GDM1 (cell line): ENCODE data around the gene SH3RF1.

Source experiments
- DNase-seq: peaks from one replicate; lab custom pipeline; 2025; lab: John Stamatoyannopoulos, UW

SH3RF1 gene

GRCh38 chr4:169163495-169163894, 107.3 kb downstream of the SH3RF1 start:
- no peak for DNase-seq

DNA sequence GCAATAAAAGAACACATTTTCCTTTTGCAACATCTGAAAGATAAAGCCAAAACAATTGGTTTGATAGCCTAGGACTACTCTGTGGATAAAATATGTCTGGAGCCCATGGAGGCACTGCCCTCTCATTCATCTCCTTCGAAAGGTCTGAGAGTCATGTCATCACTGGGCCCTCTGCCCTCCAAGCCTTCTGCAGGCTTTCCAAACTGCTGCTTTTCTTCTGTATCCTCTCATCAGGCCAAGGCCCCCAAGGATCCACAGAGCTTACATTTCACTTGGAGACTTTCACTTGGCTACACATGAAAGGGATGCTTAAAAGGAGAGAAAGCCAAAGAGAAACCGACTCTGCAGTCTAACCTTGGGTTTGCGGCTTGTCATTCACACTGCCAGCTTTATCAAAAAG, 109.9 kb downstream of the SH3RF1 start:
- DNase-seq: no peak

DNA sequence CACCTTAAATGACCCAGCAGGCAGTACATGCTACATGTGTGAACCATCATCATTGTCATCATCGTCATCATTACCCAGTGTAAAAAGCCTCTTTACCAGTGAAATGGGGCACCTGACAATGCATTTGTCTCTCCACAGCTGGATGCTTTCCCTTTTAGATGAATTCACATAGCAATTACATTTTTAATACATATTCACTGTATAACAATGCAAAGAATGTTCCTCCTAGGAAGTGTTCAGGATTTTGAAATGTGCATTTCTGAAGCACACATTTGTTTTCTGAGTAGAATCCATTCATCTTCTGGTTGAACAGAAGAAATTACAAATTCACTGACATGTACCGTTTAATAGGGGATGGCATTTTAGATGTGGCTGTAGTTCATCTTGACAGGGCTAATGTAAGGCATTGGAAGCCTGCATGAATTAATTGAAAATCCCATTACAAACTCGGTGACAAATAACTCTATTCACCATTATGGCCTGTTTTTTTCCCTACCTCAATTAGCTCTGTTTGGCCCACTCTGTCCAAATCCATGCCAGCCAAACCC, 111.1 kb downstream of the SH3RF1 start:
- DNase-seq: no peak

DNA sequence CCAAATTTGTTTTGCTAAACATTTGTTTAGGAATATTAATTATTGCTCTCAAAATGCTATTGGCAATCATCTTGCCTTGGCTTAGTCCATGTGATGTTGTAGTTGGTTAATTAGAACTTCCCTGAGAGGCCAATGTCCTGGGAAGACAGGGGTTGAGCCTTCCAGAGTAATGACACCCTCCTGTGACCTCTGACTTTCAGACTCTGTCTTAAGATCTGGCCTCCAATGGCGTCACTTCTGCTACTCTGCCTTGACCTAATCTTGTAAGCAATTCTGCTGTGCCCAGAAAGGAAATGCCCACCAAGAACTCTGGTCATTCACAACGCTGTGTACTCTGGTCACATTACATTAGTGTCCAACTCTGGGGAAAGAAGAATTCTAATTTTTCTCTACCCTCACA, 111.9 kb downstream of the SH3RF1 start:
- DNase-seq: no peak

- DNase-seq: no peak
These were observed 112.7 kb downstream of the SH3RF1 start for GRCh38 chr4:169158046-169158445.

- no peak for DNase-seq
These were observed 114.4 kb downstream of the SH3RF1 start for GRCh38 chr4:169156392-169156791.

GRCh38 chr4:169154121-169154520, 116.6 kb downstream of the SH3RF1 start:
- no peak for DNase-seq

- DNase-seq: no peak
These were observed 117.2 kb downstream of the SH3RF1 start for GRCh38 chr4:169153481-169154087.

- no peak for DNase-seq
These were observed 117.9 kb downstream of the SH3RF1 start for GRCh38 chr4:169152899-169153298.

- no peak for DNase-seq
These were observed 118.7 kb downstream of the SH3RF1 start for GRCh38 chr4:169152098-169152497.

GRCh38 chr4:169151671-169152070, 119.1 kb downstream of the SH3RF1 start:
- no peak for DNase-seq

DNA sequence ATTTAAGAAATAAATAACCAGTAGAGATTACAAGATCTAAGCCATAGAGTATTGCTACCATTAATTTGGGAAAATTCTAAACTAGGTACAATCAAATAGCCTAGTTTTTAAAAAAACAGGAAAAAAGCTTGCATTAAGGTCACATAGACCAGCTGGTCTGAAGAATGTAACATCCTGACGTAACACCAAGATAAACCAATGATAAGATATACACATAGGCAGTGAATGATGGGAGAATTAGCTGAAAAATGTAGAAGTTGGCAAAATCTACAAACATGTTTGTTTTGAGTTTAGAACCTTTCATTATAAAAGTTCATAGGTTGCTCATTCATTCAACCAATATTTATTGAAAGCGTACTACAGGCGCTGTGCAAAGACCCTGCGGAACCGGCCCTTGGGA, 120.0 kb downstream of the SH3RF1 start:
- DNase-seq: no peak

DNA sequence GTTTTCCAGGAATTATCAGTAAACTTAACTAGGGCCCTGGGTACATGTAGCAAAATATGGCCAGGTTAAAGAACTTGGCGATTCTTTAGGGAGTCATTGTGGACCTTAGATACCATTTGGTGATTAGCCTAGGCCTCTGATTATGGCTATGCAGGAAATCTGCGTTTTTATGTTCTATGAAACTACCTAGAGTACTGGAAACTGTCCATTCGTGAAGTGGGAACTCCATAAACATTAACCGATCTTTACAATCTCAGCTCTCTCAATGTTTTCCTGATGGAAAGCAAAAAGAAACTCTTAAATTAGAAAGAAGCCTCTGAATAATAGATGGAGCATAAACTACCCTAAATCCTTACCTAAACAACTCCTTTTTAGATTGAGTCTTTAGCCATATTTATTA, 121.9 kb downstream of the SH3RF1 start:
- no peak for DNase-seq

GRCh38 chr4:169147191-169147590, 123.6 kb downstream of the SH3RF1 start:
- DNase-seq: no peak

DNA sequence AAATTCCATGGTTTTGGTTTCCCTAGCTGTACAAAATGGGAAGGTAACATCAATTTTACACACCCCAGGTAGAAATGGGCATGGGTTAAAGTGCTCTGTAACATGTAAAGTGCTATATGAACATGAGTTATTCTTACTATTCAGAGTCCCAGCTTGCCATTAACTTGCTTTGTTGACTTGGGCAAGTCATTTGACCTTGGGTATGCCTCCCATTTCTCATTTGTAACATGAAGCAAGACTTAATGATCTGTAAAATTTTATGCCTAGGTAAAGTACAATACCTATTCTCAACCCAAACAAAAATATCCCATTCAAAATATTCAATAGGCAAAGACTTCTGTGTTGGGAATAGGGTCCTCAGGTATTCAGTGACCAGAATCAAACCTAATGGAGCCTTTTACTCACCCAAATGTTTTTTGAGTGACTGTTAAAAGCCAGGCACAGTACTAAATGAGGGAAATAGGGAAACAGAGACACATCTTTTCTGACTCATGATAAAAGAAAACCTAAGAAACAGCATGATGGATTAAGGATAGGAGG, 126.6 kb downstream of the SH3RF1 start:
- no peak for DNase-seq

DNA sequence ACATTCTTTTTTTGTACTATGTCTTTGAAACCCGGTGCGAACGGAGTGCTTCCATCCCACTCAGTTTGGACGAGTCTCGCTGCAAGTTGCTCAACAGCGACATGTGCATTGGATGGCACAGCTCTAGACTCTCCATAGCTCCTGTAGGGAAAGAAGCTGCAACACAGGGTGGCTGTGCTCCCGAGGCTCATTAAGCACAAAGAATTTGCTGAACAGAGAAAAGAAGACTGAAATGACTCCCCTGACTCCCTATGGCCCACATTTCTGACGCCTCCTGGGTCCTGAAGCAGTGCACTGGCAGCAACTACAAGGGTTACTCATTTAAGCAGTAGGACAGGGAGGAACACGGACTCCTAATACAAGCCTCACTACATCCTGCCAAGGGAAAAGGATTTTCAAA, 127.4 kb downstream of the SH3RF1 start:
- no peak for DNase-seq

DNA sequence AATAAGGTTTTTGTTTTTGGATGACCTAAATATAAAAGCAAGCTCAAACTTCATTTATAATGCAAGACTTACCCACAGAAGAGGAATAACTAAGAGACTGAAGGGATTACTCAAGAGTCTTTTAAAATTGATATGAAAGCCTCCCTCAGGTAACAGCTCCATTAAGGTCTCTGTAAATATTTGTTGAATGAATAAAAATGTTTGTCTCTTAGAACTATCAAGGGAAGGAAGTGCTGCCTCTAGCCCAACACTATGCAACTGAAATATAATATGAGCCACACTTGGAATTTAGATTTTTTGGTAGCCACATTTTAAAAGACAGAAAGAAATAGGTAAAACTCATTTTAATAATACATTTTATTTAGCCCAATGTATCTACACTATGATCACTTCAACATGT, 127.8 kb downstream of the SH3RF1 start:
- DNase-seq: no peak

GRCh38 chr4:169142391-169142790, 128.4 kb downstream of the SH3RF1 start:
- DNase-seq: no peak

- no peak for DNase-seq
These were observed 131.7 kb downstream of the SH3RF1 start for GRCh38 chr4:169139021-169139420.

- DNase-seq: no peak
These were observed 133.2 kb downstream of the SH3RF1 start for GRCh38 chr4:169137558-169137920.

DNA sequence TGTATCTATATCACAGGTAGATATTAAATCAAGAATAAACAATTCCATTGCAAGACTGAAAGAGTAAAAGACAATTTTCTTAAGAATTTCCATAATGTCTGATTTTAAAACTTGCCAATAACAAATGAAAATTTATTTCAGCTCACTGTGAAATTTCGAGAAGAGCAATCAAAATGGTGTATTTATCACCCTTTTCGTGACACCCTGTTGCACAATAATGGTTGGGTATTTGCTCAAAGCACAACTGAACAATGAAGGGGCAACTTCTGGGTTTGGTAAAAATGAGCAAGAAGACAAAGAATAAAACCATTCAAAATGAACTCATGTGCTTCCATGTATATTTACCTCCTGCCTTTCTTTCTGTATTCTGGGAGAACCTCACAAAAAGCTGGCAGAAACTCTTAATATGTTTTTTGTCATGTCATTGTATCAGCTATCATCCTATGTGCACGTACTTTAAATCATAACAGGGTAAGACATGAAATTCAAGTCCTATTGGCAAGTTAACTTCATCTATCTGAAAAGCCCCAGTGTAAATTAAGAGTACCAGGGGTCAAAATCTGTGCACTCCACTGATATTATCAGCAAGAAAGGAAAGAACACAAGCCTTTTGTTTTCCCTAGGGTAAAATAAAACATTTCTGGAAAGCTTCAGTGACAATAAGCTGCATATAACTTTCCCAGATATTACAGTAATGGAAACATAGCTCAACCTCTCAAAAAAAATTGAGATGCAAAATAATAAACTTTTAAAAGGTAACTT, 133.8 kb downstream of the SH3RF1 start:
- DNase-seq: no peak

- no peak for DNase-seq
These were observed 134.4 kb downstream of the SH3RF1 start for GRCh38 chr4:169136330-169136729.

- no peak for DNase-seq
These were observed 135.0 kb downstream of the SH3RF1 start for GRCh38 chr4:169135776-169136175.
